HG02852 (cell line): ENCODE results near the gene COLGALT1.
"Not testable (repeated sequence)": the region's sequence is repeated elsewhere in the genome, so short reads cannot be mapped to it uniquely, and the experiment has no call there.

Experiments used
- ATAC-seq: cut with Tn5 transposase; IDR thresholded peaks from one replicate; pipeline ENCODE4 v1.9.1; 2021; ENCODE audit warnings: mild to moderate bottlenecking, moderate library complexity; ENCODE audit not compliant: unreplicated experiment

Gene COLGALT1

GRCh38 chr19:17556995-17557394, 1.5 kb downstream of the COLGALT1 start:
- no peak for ATAC-seq

GRCh38 chr19:17557466-17557865, 2.0 kb downstream of the COLGALT1 start:
- no peak for ATAC-seq

GRCh38 chr19:17560205-17560595, 4.8 kb downstream of the COLGALT1 start:
- no peak for ATAC-seq

GRCh38 chr19:17562097-17562496, 6.6 kb downstream of the COLGALT1 start:
- ATAC-seq = no peak

GRCh38 chr19:17562561-17562960, 7.1 kb downstream of the COLGALT1 start:
- no peak for ATAC-seq

- ATAC-seq = no peak
Measured at GRCh38 chr19:17564781-17565180, 9.3 kb downstream of the COLGALT1 start.

- no peak for ATAC-seq
Measured at GRCh38 chr19:17565611-17566010, 10.2 kb downstream of the COLGALT1 start.

- no peak for ATAC-seq
Measured at GRCh38 chr19:17567940-17568339, 12.5 kb downstream of the COLGALT1 start.

- ATAC-seq = not testable (repeated sequence)
Measured at GRCh38 chr19:17570291-17570690, 14.8 kb downstream of the COLGALT1 start.

GRCh38 chr19:17570791-17571190, 15.3 kb downstream of the COLGALT1 start:
- ATAC-seq = no peak

GRCh38 chr19:17572638-17573037, 17.2 kb downstream of the COLGALT1 start:
- no peak for ATAC-seq

GRCh38 chr19:17575871-17576757, 20.7 kb downstream of the COLGALT1 start:
- ATAC-seq = no peak

GRCh38 chr19:17576758-17577456, 21.5 kb downstream of the COLGALT1 start:
- ATAC-seq = no peak

GRCh38 chr19:17577457-17578097, 22.1 kb downstream of the COLGALT1 start:
- no peak for ATAC-seq

GRCh38 chr19:17579661-17580244, 24.3 kb downstream of the COLGALT1 start:
- ATAC-seq = no peak

- ATAC-seq = no peak
Measured at GRCh38 chr19:17580470-17581144, 25.2 kb downstream of the COLGALT1 start.

- no peak for ATAC-seq
Measured at GRCh38 chr19:17581211-17581874, 25.9 kb downstream of the COLGALT1 start.

- no peak for ATAC-seq
Measured at GRCh38 chr19:17582613-17583012, 27.2 kb downstream of the COLGALT1 start.

- no peak for ATAC-seq
Measured at GRCh38 chr19:17584132-17584531, 28.7 kb downstream of the COLGALT1 start.

- not testable (repeated sequence) for ATAC-seq
Measured at GRCh38 chr19:17585395-17585794, 29.9 kb downstream of the COLGALT1 start.
